OCI-LY7 (cell line): ENCODE measurements around the gene CNTNAP3.
"Not testable (repeated sequence)": the region's sequence is repeated elsewhere in the genome, so short reads cannot be mapped to it uniquely, and the experiment has no call there.

ENCODE experiments used
- CTCF ChIP-seq: fragments of 200-600 bp; sonication (generic); conservative IDR thresholded peaks from 2 replicates; pipeline ENCODE4 v1.5.1; 2014; ENCODE audit warnings: mild to moderate bottlenecking, antibody characterized with exemption, low read length, moderate library complexity, mixed read lengths
- EZH2phosphoT487 ChIP-seq: fragments of 200-600 bp; sonication (generic); IDR thresholded peaks from 2 replicates; pipeline ENCODE4 v1.6.1; 2018; ENCODE audit warnings: low read depth, borderline replicate concordance, mild to moderate bottlenecking, mixed run types, antibody characterized with exemption, low read length, moderate library complexity, mixed read lengths

GRCh38 chr9:39232130-39232991 is 55.6 kb downstream of the CNTNAP3 start:
- TF ChIP-seq CTCF, EZH2phosphoT487: not testable (repeated sequence)
